K562 (cell line): Measurements from ENCODE around the gene SYT3. TPM values are rescaled to one million over a fixed set of nuclear protein-coding genes. Genes with fewer than 3 reads are reported as not detected.

Experiments used
- ARID3B ChIP-seq: fragments of 250-450 bp; sonication (Bioruptor Pico); IDR thresholded peaks from 2 replicates; pipeline ENCODE4 v1.4.0; 2020; ENCODE audit warnings: borderline replicate concordance
- ATF3 ChIP-seq, 2 experiments: fragments of 450-650 bp in 1 of 2; sonication (generic) in 1 of 2; formaldehyde crosslinking in 1 of 2; IDR thresholded peaks in 1 of 2; conservative IDR thresholded peaks in 1 of 2; 2 replicates each; pipeline versions ENCODE4 v1.6.1 to v1.8.1; 2016 to 2023; ENCODE audit warnings: mild to moderate bottlenecking in 2 of 2, moderate library complexity in 2 of 2, inconsistent platforms in 1 of 2, missing genetic modification reagents in 1 of 2
- BCL6 ChIP-seq: fragments of 250-450 bp; sonication (Bioruptor Pico); IDR thresholded peaks from 2 replicates; pipeline ENCODE4 v1.4.0; 2020
- BHLHE40 ChIP-seq: IDR thresholded peaks from 2 replicates; pipeline ENCODE4 v1.6.1; 2011; ENCODE audit warnings: low read length, improper control_type of control experiment
- GTF2A2 ChIP-seq: IDR thresholded peaks from 2 replicates; pipeline ENCODE4 v1.6.1; 2016; ENCODE audit warnings: mild to moderate bottlenecking, missing genetic modification characterization, missing compliant biosample characterization
- HEY1 ChIP-seq: fragments of 250-450 bp; sonication (Bioruptor Pico); IDR thresholded peaks from 2 replicates; pipeline ENCODE4 v1.5.0; 2020; ENCODE audit warnings: mild to moderate bottlenecking, moderate library complexity, borderline replicate concordance
- JUN ChIP-seq, 2 experiments: sonication (generic) in 1 of 2; formaldehyde crosslinking in 1 of 2; IDR thresholded peaks; 2 replicates each; pipeline versions ENCODE4 v1.6.1 to v1.8.0; 2012 to 2022; ENCODE audit warnings: borderline replicate concordance in 2 of 2, mild to moderate bottlenecking in 2 of 2, improper control_type of control experiment in 1 of 2, low read depth in 1 of 2, low read length in 1 of 2, missing genetic modification reagents in 1 of 2
- LCOR ChIP-seq: sonication (generic); formaldehyde crosslinking; IDR thresholded peaks from 2 replicates; pipeline ENCODE4 v1.8.0; 2022; ENCODE audit warnings: mild to moderate bottlenecking, missing genetic modification reagents
- MYC ChIP-seq, 2 experiments: fragments of 250-450 bp in 1 of 2; sonication (Bioruptor Pico) in 1 of 2; IDR thresholded peaks; 2 replicates each; pipeline versions ENCODE4 v1.5.1 to v1.6.1; 2012 to 2021; ENCODE audit warnings: low read depth in 2 of 2, borderline replicate concordance in 1 of 2, improper control_type of control experiment in 1 of 2, low read length in 1 of 2, mild to moderate bottlenecking in 1 of 2, moderate library complexity in 1 of 2
- NBN ChIP-seq: fragments of 450-650 bp; IDR thresholded peaks from 2 replicates; pipeline ENCODE4 v1.6.1; 2016; ENCODE audit warnings: low read depth, mild to moderate bottlenecking
- NFATC3 ChIP-seq: fragments of 450-650 bp; IDR thresholded peaks from 2 replicates; pipeline ENCODE4 v1.6.1; 2017; ENCODE audit warnings: mild to moderate bottlenecking
- PCBP2 ChIP-seq: fragments of 200-400 bp; formaldehyde crosslinking; IDR thresholded peaks from 2 replicates; pipeline ENCODE4 v1.6.1; 2018; ENCODE audit warnings: low read length, low read depth, mild to moderate bottlenecking, moderate library complexity; ENCODE audit not compliant: poor library complexity, severe bottlenecking
- PHF21A ChIP-seq: fragments of 450-650 bp; IDR thresholded peaks from 2 replicates; pipeline ENCODE4 v1.6.1; 2017; ENCODE audit warnings: low read depth, borderline replicate concordance
- RCOR1 ChIP-seq, 2 experiments: IDR thresholded peaks; 2 replicates each; pipeline ENCODE4 v1.6.1; 2012; ENCODE audit warnings: low read depth in 2 of 2, low read length in 2 of 2, borderline replicate concordance in 1 of 2, improper control_type of control experiment in 1 of 2
- SP1 ChIP-seq: sonication (generic); formaldehyde crosslinking; IDR thresholded peaks from 2 replicates; pipeline ENCODE4 v1.8.1; 2022; ENCODE audit warnings: mild to moderate bottlenecking, missing genetic modification reagents
- THRA ChIP-seq: fragments of 450-650 bp; IDR thresholded peaks from 2 replicates; pipeline ENCODE4 v1.6.1; 2017; ENCODE audit warnings: mild to moderate bottlenecking, moderate library complexity
- UBTF ChIP-seq, 2 experiments: IDR thresholded peaks; 2 replicates each; pipeline ENCODE4 v1.6.1; 2012; ENCODE audit warnings: improper control_type of control experiment in 2 of 2, low read depth in 2 of 2, low read length in 2 of 2, borderline replicate concordance in 1 of 2
- ZNF121 ChIP-seq: sonication (generic); formaldehyde crosslinking; conservative IDR thresholded peaks from 2 replicates; pipeline ENCODE4 v1.8.0; 2022; ENCODE audit warnings: missing genetic modification reagents
- ZNF253 ChIP-seq: fragments of 250-450 bp; sonication (Bioruptor Pico); conservative IDR thresholded peaks from 2 replicates; pipeline ENCODE4 v1.6.1; 2021; ENCODE audit warnings: mild to moderate bottlenecking
- ZSCAN29 ChIP-seq: fragments of 450-650 bp; IDR thresholded peaks from 2 replicates; pipeline ENCODE4 v1.6.1; 2017
- polyA plus RNA-seq, 8 experiments: library from polyadenylated mRNA; depleted of rRNA in 4 of 8; stranded (reverse) in 5 of 8; unstranded in 3 of 8; fragments of >200 nt; fragmentation: Nextera tagmentation in 2 of 8; fragmentation: Illumina TruSeq in 1 of 8; extraction: Ambion mirVana in 2 of 8; extraction: Trizol in 1 of 8; gene quantifications; 2 replicates each; pipeline versions ENCODE4 v1.2.1 to v1.2.3, GENCODE V29; 2011 to 2014; ENCODE audit warnings: inconsistent platforms in 1 of 8, missing spikeins in 1 of 8
- total RNA-seq, 7 experiments: library from RNA; depleted of rRNA in 6 of 7; stranded (reverse); fragments of >200 nt in 6 of 7; fragmentation: Illumina TruSeq in 2 of 7; extraction: Trizol in 2 of 7; gene quantifications; 2 replicates each; pipeline versions ENCODE4 v1.2.1 to v1.2.3, GENCODE V29; 2011 to 2021; ENCODE audit warnings: low replicate concordance in 1 of 7

The SYT3 gene
- total and polyA plus RNA-seq, 9 of the 15 experiments (the other 6 are each of a cell fraction or from before 2014, with no cell fraction given), result 0.36 to 2.0 (median 0.54) TPM; not detected in 2

- TF ChIP-seq ATF3 (IDR thresholded peaks at IDR 0.05), result peak; percentile 98
- TF ChIP-seq ATF3 (CRISPR knock-in tag; conservative IDR thresholded peaks at IDR 0.05), result no peak
- no peak for TF ChIP-seq PHF21A
- peak; percentile 100 for TF ChIP-seq NFATC3
- peak; percentile 67 for TF ChIP-seq MYC (IDR thresholded peaks at IDR 0.05; ENCODE audit: low read depth, low read length)
- no peak for TF ChIP-seq MYC (CRISPR knock-in tag; IDR thresholded peaks at IDR 0.05; ENCODE audit: borderline replicate concordance, low read depth)
- no peak for TF ChIP-seq PCBP2
- no peak for TF ChIP-seq GTF2A2 (tag)
- TF ChIP-seq RCOR1 (IDR thresholded peaks at IDR 0.05; ENCODE audit: borderline replicate concordance in 1 of 2, low read depth in 2 of 2, low read length in 2 of 2), result peak in 1 of 2 experiments; percentile 66; a peak in 1 of 4 replicates
- peak; percentile 68 for TF ChIP-seq SP1 (CRISPR knock-in tag)
- no peak for TF ChIP-seq ZNF253 (CRISPR knock-in tag)
- TF ChIP-seq BCL6 (CRISPR knock-in tag), result no peak
- TF ChIP-seq ZNF121 (CRISPR knock-in tag), result no peak
- no peak for TF ChIP-seq THRA
- 0 out of 4 replicates have a peak, but pooled peaks of 1 of the 2 experiments have one; percentile 33 for TF ChIP-seq UBTF (IDR thresholded peaks at IDR 0.05; ENCODE audit: borderline replicate concordance in 1 of 2, low read depth in 2 of 2, low read length in 2 of 2)
- no peak for TF ChIP-seq LCOR (CRISPR knock-in tag)
- TF ChIP-seq ZSCAN29, result no peak
- TF ChIP-seq ARID3B (CRISPR knock-in tag), result no peak
- TF ChIP-seq JUN (IDR thresholded peaks at IDR 0.05; ENCODE audit: borderline replicate concordance, low read depth, low read length), result peak; percentile 82
- no peak for TF ChIP-seq JUN (CRISPR knock-in tag; IDR thresholded peaks at IDR 0.05; ENCODE audit: borderline replicate concordance)
- peak; percentile 92 for TF ChIP-seq BHLHE40
- TF ChIP-seq HEY1 (CRISPR knock-in tag), result no peak
- peak; percentile 96 for TF ChIP-seq NBN
Measured at GRCh38 chr19:50607874-50608785, 31.6 kb downstream of the SYT3 start (continued).
